Panc1 (cell line): ENCODE measurements around the gene RAB23. TPM values are rescaled to one million over a fixed set of nuclear protein-coding genes. Genes with fewer than 3 reads are reported as not detected.

Source experiments
- ATAC-seq: fragments of 200-7000 bp; cut with Tn5 transposase; 2 replicates; pipeline ENCODE4 v1.9.1; 2020; ENCODE audit warnings: mild to moderate bottlenecking, moderate library complexity
- BruUV-seq: library from RNA; stranded (reverse); fragments of 400-500 nt; replicated peaks from 2 replicates; lab custom pipeline; 2021; lab: Mats Ljungman, UMichigan
- CTCF ChIA-PET: fragments of 300-600 bp; sonication (Branson Sonifier 250); formaldehyde crosslinking; loops from one replicate; lab custom pipeline; 2022; ENCODE audit warnings: antibody characterized with exemption; lab: Charles Lee
- POLR2A ChIA-PET: fragments of 300-600 bp; sonication (Branson Sonifier 250); formaldehyde crosslinking; loops from one replicate; lab custom pipeline; 2022; ENCODE audit warnings: antibody characterized with exemption; lab: Charles Lee
- DNase-seq: peaks from one replicate; pipeline ENCODE4 v3.0.0-alpha.2; 2010; ENCODE audit warnings: low read depth, low spot score
- H3K27ac ChIP-seq: 2 replicates; pipeline ENCODE4 v1.5.1; 2011; ENCODE audit warnings: mild to moderate bottlenecking, low read length, inconsistent platforms
- H3K27me3 ChIP-seq: fragments of 200-500 bp; sonication (Bioruptor generic); 2 replicates; pipeline ENCODE4 v1.6.0; 2014; ENCODE audit warnings: low read length, inconsistent platforms; ENCODE audit not compliant: control insufficient read depth, insufficient read depth
- H3K36me3 ChIP-seq: fragments of 200-500 bp; sonication (Bioruptor generic); 2 replicates; pipeline ENCODE4 v1.5.1; 2014; ENCODE audit warnings: inconsistent platforms, mild to moderate bottlenecking, low read length, moderate library complexity; ENCODE audit not compliant: control insufficient read depth, insufficient read depth
- H3K4me1 ChIP-seq: 2 replicates; pipeline ENCODE4 v1.5.1; 2011; ENCODE audit warnings: inconsistent platforms, mild to moderate bottlenecking, low read length, moderate library complexity; ENCODE audit not compliant: control insufficient read depth, insufficient read depth
- H3K4me3 ChIP-seq, 2 experiments: 2 replicates each; pipeline ENCODE4 v1.5.1; 2011 to 2012; ENCODE audit warnings: low read depth in 2 of 2, low read length in 2 of 2, mild to moderate bottlenecking in 2 of 2, inconsistent platforms in 1 of 2, moderate library complexity in 1 of 2
- H3K9me3 ChIP-seq: fragments of 200-500 bp; sonication (Bioruptor generic); 2 replicates; pipeline ENCODE4 v1.5.1; 2014; ENCODE audit warnings: low read depth, mild to moderate bottlenecking, inconsistent platforms, low read length, moderate library complexity; ENCODE audit not compliant: control insufficient read depth, insufficient read depth
- CTCF ChIP-seq: fragments of 450-650 bp; IDR thresholded peaks from 2 replicates; pipeline ENCODE4 v1.5.1; 2017; ENCODE audit warnings: mild to moderate bottlenecking
- POLR2AphosphoS5 ChIP-seq: IDR thresholded peaks from 2 replicates; pipeline ENCODE4 v1.6.1; 2012; ENCODE audit warnings: mild to moderate bottlenecking, low read depth, low read length, moderate library complexity
- REST ChIP-seq, 2 experiments: IDR thresholded peaks; 2 replicates each; pipeline ENCODE4 v1.6.1; 2011 to 2012; ENCODE audit warnings: low read depth in 2 of 2, control low read depth in 1 of 2, low read length in 1 of 2, mild to moderate bottlenecking in 1 of 2, moderate library complexity in 1 of 2; ENCODE audit not compliant: insufficient read depth in 1 of 2
- SIN3A ChIP-seq: IDR thresholded peaks from 2 replicates; pipeline ENCODE4 v1.6.1; 2012; ENCODE audit warnings: low read depth, mild to moderate bottlenecking, low read length, moderate library complexity, borderline replicate concordance; ENCODE audit not compliant: insufficient read depth
- TCF7L2 ChIP-seq: IDR thresholded peaks from 2 replicates; pipeline ENCODE4 v1.6.1; 2011; ENCODE audit warnings: mild to moderate bottlenecking, low read depth, low read length, inconsistent platforms
- in situ Hi-C: cut with HindIII; loops from 2 replicates; pipeline ENCODE4 v1.10.0; 2016; ENCODE audit warnings: low sequenced_read_pairs, low pct_unique_long_range_greater_than_20kb
- intact Hi-C: fragments of 100-400 bp; cut with micrococcal nuclease; formaldehyde crosslinking; loops from one replicate; pipeline ENCODE4 v1.10.0; 2022; ENCODE audit not compliant: unreplicated experiment
- total RNA-seq: library from RNA; stranded (reverse); gene quantifications from one replicate; pipeline ENCODE4 v1.2.1, GENCODE V29; 2021; ENCODE audit not compliant: unreplicated experiment

RAB23 gene
- total RNA-seq, 1 experiment from 2014 or later, result 25.5 TPM

- ChIA-PET POLR2A (interaction anchor here (0.7 kb wide), 1 partner anchor 26 kb away, joined by 7 read pairs; no protein-coding TSS in a partner anchor), CTCF (no interaction called here)
- Histone ChIP-seq H3K4me3 (no peak overlapping the region), H3K4me1 (peaks cover 6% of the 10 kb centered on the region; the same call in 1 of the 2 replicates), H3K27ac (no peak overlapping the region), H3K27me3 (no peaks in the 10 kb centered on the region), H3K9me3 (no peaks in the 10 kb centered on the region), H3K36me3 (no peaks in the 10 kb centered on the region; the same call in 1 of the 2 replicates)
- intact Hi-C loops (no loop called here), in situ Hi-C loops (no loop called here)
- no TSS peak for BruUV-seq
- DNase-seq (no peak), ATAC-seq (no peak)
- TF ChIP-seq CTCF, result peak; percentile 19; the same call in 1 of the 2 replicates
- no peak for TF ChIP-seq POLR2AphosphoS5
- TF ChIP-seq TCF7L2, result no peak
Measured at GRCh38 chr6:57216235-57217101, 5.6 kb downstream of the RAB23 start.

GRCh38 chr6:57215260-57215659 lies 6.8 kb downstream of the RAB23 start:
- ChIA-PET POLR2A (no interaction called here), CTCF (no interaction called here)
- DNase-seq (no peak), ATAC-seq (no peak)
- no peak overlapping the region for H3K27ac ChIP-seq
- BruUV-seq, result no TSS peak
- H3K36me3 ChIP-seq, result no peaks in the 10 kb centered on the region
- no peaks in the 10 kb centered on the region for H3K9me3 ChIP-seq
- in situ Hi-C loops, result no loop called here
- peaks cover 6% of the 10 kb centered on the region; the same call in 1 of the 2 replicates for H3K4me1 ChIP-seq
- intact Hi-C loops, result no loop called here
- TF ChIP-seq POLR2AphosphoS5 (no peak), TCF7L2 (no peak), REST (IDR thresholded peaks at IDR 0.05; ENCODE audit: insufficient read depth in 1 of 2, low read depth in 2 of 2, low read length in 1 of 2) (no peak), SIN3A (no peak), CTCF (no peak)
- H3K27me3 ChIP-seq, result no peaks in the 10 kb centered on the region
- H3K4me3 ChIP-seq, result no peak overlapping the region
